VCaP (cell line): ENCODE measurements around the gene CD164.

Experiments
- H3K27ac ChIP-seq: fragments of 450-650 bp; 2 replicates; pipeline ENCODE4 v1.5.1; 2017
- CTCF ChIP-seq: fragments of 450-650 bp; conservative IDR thresholded peaks from 2 replicates; pipeline ENCODE4 v1.5.1; 2017; ENCODE audit warnings: mild to moderate bottlenecking, moderate library complexity

The CD164 gene

GRCh38 chr6:109381747-109382575 is at the start of gene CD164:
CD164 (minus strand) TSS chr6:109382467; CDS start chr6:109382378, 89 bp downstream.
- peak within 1 kb of the TSS; percentile 99 for H3K27ac ChIP-seq
- no peak for TF ChIP-seq CTCF

- no peak for TF ChIP-seq CTCF
- peak overlapping the region; percentile 83 for H3K27ac ChIP-seq
These were observed 47.2 kb upstream of the CD164 start for GRCh38 chr6:109429496-109429895.

GRCh38 chr6:109428889-109429477 is 46.7 kb upstream of the CD164 start:
- peak overlapping the region; percentile 83 for H3K27ac ChIP-seq
- no peak for TF ChIP-seq CTCF

- no peak overlapping the region for H3K27ac ChIP-seq
- no peak for TF ChIP-seq CTCF
These were observed 42.7 kb upstream of the CD164 start for GRCh38 chr6:109424946-109425345.

DNA sequence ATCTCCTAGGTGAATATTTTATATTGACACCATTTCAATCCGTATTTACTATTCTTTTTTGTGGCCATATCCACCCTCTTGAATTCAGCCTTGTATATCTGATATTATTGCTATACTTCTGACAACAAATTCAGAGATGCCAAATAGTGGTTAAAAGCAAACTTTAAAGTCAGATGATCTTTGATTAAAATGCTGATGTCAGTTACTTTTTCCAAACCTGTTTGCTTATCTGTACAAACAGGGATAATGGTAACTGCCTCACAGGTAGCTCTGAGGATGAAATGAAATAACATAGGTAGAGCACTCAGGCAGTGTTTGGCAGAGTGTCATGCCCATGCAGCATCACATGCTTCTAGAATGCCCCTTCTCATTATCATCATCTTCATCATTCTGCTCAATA is 38.9 kb upstream of the CD164 start:
- H3K27ac ChIP-seq = peak overlapping the region; percentile 11; the same call in 1 of the 2 replicates
- TF ChIP-seq CTCF = no peak

- H3K27ac ChIP-seq = no peak overlapping the region; the same call in 1 of the 2 replicates
- no peak for TF ChIP-seq CTCF
These were observed 38.5 kb upstream of the CD164 start for GRCh38 chr6:109420751-109421150.

- H3K27ac ChIP-seq = no peak overlapping the region
- no peak for TF ChIP-seq CTCF
These were observed 35.4 kb upstream of the CD164 start for GRCh38 chr6:109417646-109418045.
